Motor neuron (in vitro differentiated cells): ENCODE measurements around the gene DHX32. TPM values are rescaled to one million over a fixed set of nuclear protein-coding genes. Genes with fewer than 3 reads are reported as not detected.
"Not testable (repeated sequence)": the region's sequence is repeated elsewhere in the genome, so short reads cannot be mapped to it uniquely, and the experiment has no call there.

Experiments used
- ATAC-seq, 8 experiments: fragments of 200-7000 bp; cut with Tn5 transposase; replicated peaks in 6 of 8; 2 replicates each; pipeline ENCODE4 v1.8.0; 2021; ENCODE audit warnings: mild to moderate bottlenecking in 8 of 8, moderate library complexity in 8 of 8
- H3K27ac ChIP-seq, 2 donors: fragments of 250-450 bp; sonication (Bioruptor Pico); 2 replicates each; pipeline ENCODE4 v1.9.0; 2021; ENCODE audit warnings: antibody characterized with exemption in 2 of 2, mild to moderate bottlenecking in 2 of 2, moderate library complexity in 1 of 2
- H3K4me1 ChIP-seq, 2 donors: fragments of 250-450 bp; sonication (Bioruptor Pico); replicated peaks in 1 of 2; 2 replicates each; pipeline ENCODE4 v1.6.1; 2021; ENCODE audit warnings: antibody characterized with exemption in 2 of 2, mild to moderate bottlenecking in 2 of 2, moderate library complexity in 1 of 2
- H3K4me3 ChIP-seq, 5 donors: fragments of 250-450 bp; sonication (Bioruptor Pico); 2 replicates each; pipeline ENCODE4 v1.9.0; 2021; ENCODE audit warnings: antibody characterized with exemption in 5 of 5, mild to moderate bottlenecking in 5 of 5, moderate library complexity in 4 of 5
- WGBS, 10 experiments: fragments of 450-650 bp; shearing (Covaris generic); methylation state at CpG; one replicate each; pipeline ENCODE4 v1.0.0; 2022; 5-methylcytosine and 5-hydroxymethylcytosine counted together
- in situ Hi-C, 9 experiments: fragments of 400-800 bp; cut with MboI; loops; one replicate each; pipeline ENCODE4 v1.15.0; 2021; ENCODE audit warnings: low sequenced_read_pairs in 9 of 9, low pct_unique_long_range_greater_than_20kb in 2 of 9; ENCODE audit not compliant: unreplicated experiment in 9 of 9
- total RNA-seq, 8 experiments: library from RNA; unstranded; fragments of 300-600 nt; gene quantifications; 2 replicates each; pipeline versions ENCODE4 v1.2.3 to v1.2.4, GENCODE V29; 2022

Gene DHX32
- total RNA-seq = 10 to 100 TPM; 18.8 to 33.0 (median 25.9) TPM

- 0 to 90% (median 13%) methylated on average over 1 to 4 of the region's 4 CpGs; no CpG with 5 or more reads in 2 of the 10 experiments for WGBS, 10 experiments
- ATAC-seq = peak in 5 of 8 experiments; percentile 67 to 87 (median 86)
- Histone ChIP-seq H3K4me1 (peaks cover 11 to 24% of the 10 kb centered on the region in 2 donors), H3K4me3 (peak within 1 kb of the TSS in 2 of 5 donors; percentile 2 to 10), H3K27ac (peak within 1 kb of the TSS; percentile 47 to 75)
- in situ Hi-C loops = no loop called here
These were observed at the start of gene DHX32 for GRCh38 chr10:125881192-125881591. Gene DHX32, minus strand, starts transcription at chr10:125881292. Its CDS starts 468 bp downstream, at chr10:125880824.

- Histone ChIP-seq H3K4me1 (no peaks in the 10 kb centered on the region), H3K4me3 (no peak overlapping the region), H3K27ac (no peak overlapping the region)
- 52 to 100% (median 98%) methylated on average over 1 to 4 of the region's 4 CpGs; no CpG with 5 or more reads in 2 of the 10 experiments for WGBS, 10 experiments
- in situ Hi-C loops = no loop called here
- no peak for ATAC-seq
These were observed 48.5 kb upstream of the DHX32 start for GRCh38 chr10:125929618-125930017.

GRCh38 chr10:125928928-125929585 lies 48.0 kb upstream of the DHX32 start:
- Histone ChIP-seq H3K4me3 (no peak overlapping the region), H3K27ac (no peak overlapping the region), H3K4me1 (no peaks in the 10 kb centered on the region)
- in situ Hi-C loops = no loop called here
- WGBS, 10 experiments = 42 to 93% (median 80%) methylated on average over 3 to 6 of the region's 7 CpGs
- ATAC-seq = no peak

- ATAC-seq, in situ Hi-C loops, H3K27ac ChIP-seq, H3K4me3 ChIP-seq, H3K4me1 ChIP-seq: not testable (repeated sequence)
- WGBS, 10 experiments = 35 to 87% (median 64%) methylated on average over 2 to 5 of the region's 5 CpGs; no CpG with 5 or more reads in 3 of the 10 experiments
These were observed 46.2 kb upstream of the DHX32 start for GRCh38 chr10:125927265-125927664.

- in situ Hi-C loops = no loop called here
- 25 to 69% (median 48%) methylated on average over 4 to 5 of the region's 5 CpGs for WGBS, 10 experiments
- ATAC-seq = no peak
These were observed 45.2 kb upstream of the DHX32 start for GRCh38 chr10:125926247-125926646.

GRCh38 chr10:125925262-125925834 lies 44.3 kb upstream of the DHX32 start:
- H3K4me3 ChIP-seq = no peak overlapping the region
- H3K27ac ChIP-seq = no peak overlapping the region
- WGBS, 10 experiments = 51 to 100% (median 74%) methylated on average over 2 to 5 of the region's 5 CpGs; no CpG with 5 or more reads in 2 of the 10 experiments
- H3K4me1 ChIP-seq = no peaks in the 10 kb centered on the region
- ATAC-seq = no peak
- in situ Hi-C loops = no loop called here

More at GRCh38 chr10:125926247-125926646, 45.2 kb upstream of the DHX32 start:
- Histone ChIP-seq H3K4me1 (no peaks in the 10 kb centered on the region), H3K4me3 (no peak overlapping the region), H3K27ac (no peak overlapping the region)

GRCh38 chr10:125921643-125922306 lies 40.7 kb upstream of the DHX32 start:
- H3K4me1 ChIP-seq, H3K4me3 ChIP-seq, in situ Hi-C loops, H3K27ac ChIP-seq, ATAC-seq: not testable (repeated sequence)
- WGBS, 10 experiments = 80% methylated on average over 2 of the region's 2 CpGs; no CpG with 5 or more reads in 9 of the 10 experiments

GRCh38 chr10:125917704-125918361 lies 36.7 kb upstream of the DHX32 start:
- in situ Hi-C loops, H3K4me1 ChIP-seq, H3K27ac ChIP-seq, ATAC-seq, H3K4me3 ChIP-seq: not testable (repeated sequence)
- 25 to 76% (median 47%) methylated on average over 3 to 7 of the region's 8 CpGs; no CpG with 5 or more reads in 1 of the 10 experiments for WGBS, 10 experiments

GRCh38 chr10:125916977-125917376 lies 35.9 kb upstream of the DHX32 start:
- Histone ChIP-seq H3K4me1 (no peaks in the 10 kb centered on the region), H3K4me3 (no peak overlapping the region), H3K27ac (no peak overlapping the region)
- ATAC-seq = no peak
- in situ Hi-C loops = no loop called here
- WGBS, 10 experiments = 40 to 100% (median 90%) methylated on average over 1 to 3 of the region's 3 CpGs; no CpG with 5 or more reads in 2 of the 10 experiments

- in situ Hi-C loops, H3K4me3 ChIP-seq, H3K27ac ChIP-seq, H3K4me1 ChIP-seq, ATAC-seq: not testable (repeated sequence)
- 0 to 82% (median 60%) methylated on average over 1 to 6 of the region's 6 CpGs; no CpG with 5 or more reads in 3 of the 10 experiments for WGBS, 10 experiments
These were observed 32.2 kb upstream of the DHX32 start for GRCh38 chr10:125913277-125913676.

- ATAC-seq = peak in 1 of 8 experiments; percentile 40
- in situ Hi-C loops = no loop called here
- 47 to 100% (median 68%) methylated on average over 1 to 4 of the region's 4 CpGs; no CpG with 5 or more reads in 2 of the 10 experiments for WGBS, 10 experiments
- H3K4me3 ChIP-seq = no peak overlapping the region
- H3K27ac ChIP-seq = no peak overlapping the region
- H3K4me1 ChIP-seq = no peaks in the 10 kb centered on the region
These were observed 30.9 kb upstream of the DHX32 start for GRCh38 chr10:125911990-125912389.

- Histone ChIP-seq H3K27ac (no peak overlapping the region), H3K4me1 (no peaks in the 10 kb centered on the region), H3K4me3 (no peak overlapping the region)
- 80 to 100% (median 92%) methylated on average over 1 to 5 of the region's 10 CpGs; no CpG with 5 or more reads in 7 of the 10 experiments for WGBS, 10 experiments
- in situ Hi-C loops = no loop called here
- no peak for ATAC-seq
These were observed 30.1 kb upstream of the DHX32 start for GRCh38 chr10:125911145-125911544.

- 44 to 98% (median 80%) methylated on average over 2 to 3 of the region's 3 CpGs; no CpG with 5 or more reads in 1 of the 10 experiments for WGBS, 10 experiments
- H3K4me3 ChIP-seq, H3K4me1 ChIP-seq, H3K27ac ChIP-seq, ATAC-seq, in situ Hi-C loops: not testable (repeated sequence)
These were observed 28.4 kb upstream of the DHX32 start for GRCh38 chr10:125909491-125909890.
